ENCODE measurements around the gene TBC1D22B. TPM values are rescaled to one million over a fixed set of nuclear protein-coding genes. Genes with fewer than 3 reads are reported as not detected.

TBC1D22B gene
- total and polyA plus RNA-seq, 9 of the 15 experiments (the other 6 are each of a cell fraction or from before 2014, with no cell fraction given) = 4.8 to 24.2 (median 13.5) TPM

DNA sequence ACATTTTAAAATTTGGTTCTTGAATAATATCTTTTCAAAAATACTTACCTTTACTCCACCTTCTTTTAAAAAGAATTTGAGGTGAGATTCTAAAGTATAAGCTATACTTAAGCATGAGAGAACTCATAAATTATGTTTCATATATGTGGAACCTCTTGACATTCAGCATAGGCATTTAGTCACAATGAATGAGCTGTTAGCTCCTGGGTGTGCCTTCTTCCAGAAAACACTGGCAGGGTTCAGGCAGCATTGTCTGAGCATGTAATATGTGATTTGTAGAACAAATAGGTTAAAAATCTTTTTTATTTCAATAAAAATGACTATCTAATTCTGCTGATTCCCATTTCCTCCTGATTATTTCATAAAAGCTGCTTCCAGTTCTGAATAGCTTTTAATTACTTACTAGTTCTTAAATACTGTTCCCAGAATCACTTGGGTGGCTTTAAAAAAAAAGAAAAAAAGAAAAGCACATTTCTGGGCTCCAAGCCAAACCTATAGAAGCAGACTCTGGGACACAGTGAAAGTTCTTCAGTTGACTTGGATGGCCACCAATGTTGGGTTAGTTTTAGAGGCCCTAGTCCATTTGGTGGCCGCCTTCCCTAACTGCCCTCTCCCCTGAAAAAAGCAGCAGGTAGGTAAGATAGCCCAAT is 116.4 kb downstream of the TBC1D22B start:
- FAIRE-seq (no peak), DNase-seq (ENCODE audit: extremely low read depth in 1 of 4, low spot score in 3 of 4) (no peak), ATAC-seq (no peak)
- TF ChIP-seq NFIC (IDR thresholded peaks at IDR 0.05) (peak; percentile 72), CBFA2T3 (IDR thresholded peaks at IDR 0.05) (no peak), ZNF384 (IDR thresholded peaks at IDR 0.05; ENCODE audit: low read depth, low read length) (0 out of 2 replicates have a peak, but pooled peaks have one; percentile 19)
- ChIA-PET POLR2A (interaction anchor here (0.6 to 1.3 kb wide), 3 partner anchors 12 to 376 kb away, joined by 3 to 5 read pairs (median 3); no protein-coding TSS in a partner anchor), CTCF (ENCODE audit: low intra/inter-chr PET ratio) (interaction anchor here (0.7 kb wide), 1 partner anchor 355 kb away, joined by 3 read pairs; no protein-coding TSS in a partner anchor)
- no peaks in the 10 kb centered on the region; the same call in 1 of the 2 replicates for H4K20me1 ChIP-seq (replicated peaks; ENCODE audit: control insufficient read depth, insufficient read depth, low read length)
- no peaks in the 10 kb centered on the region for H3K79me2 ChIP-seq (ENCODE audit: control insufficient read depth, insufficient read depth, low read length)
- in situ Hi-C loops (cut with MboI) (loop anchor here (25.0 kb wide), 1 partner anchor 1113 kb away; no protein-coding TSS in a partner anchor), intact Hi-C loops (cut with micrococcal nuclease) (no loop called here)
- H3K9me1 ChIP-seq (ENCODE audit: control insufficient read depth, insufficient read depth, low read length) = no peaks in the 10 kb centered on the region
- H3K9ac ChIP-seq (ENCODE audit: insufficient read depth in 1 of 2, low read depth in 2 of 2, low read length in 2 of 2) = no peak overlapping the region
- BruUV-seq (replicated peaks) = no TSS peak
- H3K4me1 ChIP-seq (replicated peaks in 1 of 2; ENCODE audit: control insufficient read depth in 2 of 2, insufficient read depth in 2 of 2, low read length in 2 of 2) = no peaks in the 10 kb centered on the region
- 73% methylated on average over 1 of the region's 1 CpG for WGBS (ENCODE audit: insufficient coverage, low coverage, missing lambda C conversion rate)
- no peak overlapping the region for H3K4me2 ChIP-seq (ENCODE audit: insufficient read depth, low read length)
- no peak overlapping the region for H3K4me3 ChIP-seq
- H2AFZ ChIP-seq (ENCODE audit: low read depth, low read length) = no peak overlapping the region
- H3K27me3 ChIP-seq (ENCODE audit: control insufficient read depth in 2 of 2, insufficient read depth in 2 of 2, low read length in 2 of 2) = no peaks in the 10 kb centered on the region
- H3K27ac ChIP-seq (ENCODE audit: extremely low read depth, low read depth, low read length) = no peak overlapping the region
- peaks cover 86% of the 10 kb centered on the region for H3K36me3 ChIP-seq (ENCODE audit: control insufficient read depth, insufficient read depth, low read length)
- H3K9me3 ChIP-seq (replicated peaks; ENCODE audit: control insufficient read depth, insufficient read depth, low read depth, low read length) = no peaks in the 10 kb centered on the region

DNA sequence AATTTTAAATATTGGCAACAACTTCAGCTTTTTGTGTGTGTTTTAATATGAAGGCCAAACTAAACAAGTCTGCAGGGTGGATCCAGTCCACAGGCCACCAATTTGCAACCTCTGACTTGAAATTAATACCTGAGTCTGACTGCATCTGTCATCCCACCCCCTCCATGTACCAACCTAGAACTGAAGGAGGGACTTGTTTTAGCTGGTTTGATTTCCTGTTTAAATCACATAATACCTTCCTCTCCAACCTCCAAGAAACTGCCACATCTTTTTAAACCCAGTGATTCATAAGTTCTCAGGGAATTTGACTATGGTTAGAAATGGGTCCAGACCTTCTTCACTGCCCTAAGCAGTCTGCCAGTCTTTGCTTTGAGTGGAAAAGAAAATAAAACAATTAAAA is 117.8 kb downstream of the TBC1D22B start:
- no peaks in the 10 kb centered on the region for H3K79me2 ChIP-seq (ENCODE audit: control insufficient read depth, insufficient read depth, low read length)
- TF ChIP-seq HDAC2 (IDR thresholded peaks at IDR 0.05) = no peak
- TF ChIP-seq ZNF217 (CRISPR knock-in tag; IDR thresholded peaks at IDR 0.05) = no peak
- TF ChIP-seq ZNF384 (IDR thresholded peaks at IDR 0.05; ENCODE audit: low read depth, low read length) = no peak
- TF ChIP-seq NFIX (CRISPR knock-in tag; IDR thresholded peaks at IDR 0.05; ENCODE audit: low read depth) = no peak
- no peak for TF ChIP-seq BACH1 (tag; IDR thresholded peaks at IDR 0.05)
- no peak for TF ChIP-seq ZNF24 (IDR thresholded peaks at IDR 0.05)
- no peak for TF ChIP-seq MTA2 (IDR thresholded peaks at IDR 0.05; ENCODE audit: low read depth)
- no peak for TF ChIP-seq ZNF316 (IDR thresholded peaks at IDR 0.05)
- TF ChIP-seq, protein P1, sequence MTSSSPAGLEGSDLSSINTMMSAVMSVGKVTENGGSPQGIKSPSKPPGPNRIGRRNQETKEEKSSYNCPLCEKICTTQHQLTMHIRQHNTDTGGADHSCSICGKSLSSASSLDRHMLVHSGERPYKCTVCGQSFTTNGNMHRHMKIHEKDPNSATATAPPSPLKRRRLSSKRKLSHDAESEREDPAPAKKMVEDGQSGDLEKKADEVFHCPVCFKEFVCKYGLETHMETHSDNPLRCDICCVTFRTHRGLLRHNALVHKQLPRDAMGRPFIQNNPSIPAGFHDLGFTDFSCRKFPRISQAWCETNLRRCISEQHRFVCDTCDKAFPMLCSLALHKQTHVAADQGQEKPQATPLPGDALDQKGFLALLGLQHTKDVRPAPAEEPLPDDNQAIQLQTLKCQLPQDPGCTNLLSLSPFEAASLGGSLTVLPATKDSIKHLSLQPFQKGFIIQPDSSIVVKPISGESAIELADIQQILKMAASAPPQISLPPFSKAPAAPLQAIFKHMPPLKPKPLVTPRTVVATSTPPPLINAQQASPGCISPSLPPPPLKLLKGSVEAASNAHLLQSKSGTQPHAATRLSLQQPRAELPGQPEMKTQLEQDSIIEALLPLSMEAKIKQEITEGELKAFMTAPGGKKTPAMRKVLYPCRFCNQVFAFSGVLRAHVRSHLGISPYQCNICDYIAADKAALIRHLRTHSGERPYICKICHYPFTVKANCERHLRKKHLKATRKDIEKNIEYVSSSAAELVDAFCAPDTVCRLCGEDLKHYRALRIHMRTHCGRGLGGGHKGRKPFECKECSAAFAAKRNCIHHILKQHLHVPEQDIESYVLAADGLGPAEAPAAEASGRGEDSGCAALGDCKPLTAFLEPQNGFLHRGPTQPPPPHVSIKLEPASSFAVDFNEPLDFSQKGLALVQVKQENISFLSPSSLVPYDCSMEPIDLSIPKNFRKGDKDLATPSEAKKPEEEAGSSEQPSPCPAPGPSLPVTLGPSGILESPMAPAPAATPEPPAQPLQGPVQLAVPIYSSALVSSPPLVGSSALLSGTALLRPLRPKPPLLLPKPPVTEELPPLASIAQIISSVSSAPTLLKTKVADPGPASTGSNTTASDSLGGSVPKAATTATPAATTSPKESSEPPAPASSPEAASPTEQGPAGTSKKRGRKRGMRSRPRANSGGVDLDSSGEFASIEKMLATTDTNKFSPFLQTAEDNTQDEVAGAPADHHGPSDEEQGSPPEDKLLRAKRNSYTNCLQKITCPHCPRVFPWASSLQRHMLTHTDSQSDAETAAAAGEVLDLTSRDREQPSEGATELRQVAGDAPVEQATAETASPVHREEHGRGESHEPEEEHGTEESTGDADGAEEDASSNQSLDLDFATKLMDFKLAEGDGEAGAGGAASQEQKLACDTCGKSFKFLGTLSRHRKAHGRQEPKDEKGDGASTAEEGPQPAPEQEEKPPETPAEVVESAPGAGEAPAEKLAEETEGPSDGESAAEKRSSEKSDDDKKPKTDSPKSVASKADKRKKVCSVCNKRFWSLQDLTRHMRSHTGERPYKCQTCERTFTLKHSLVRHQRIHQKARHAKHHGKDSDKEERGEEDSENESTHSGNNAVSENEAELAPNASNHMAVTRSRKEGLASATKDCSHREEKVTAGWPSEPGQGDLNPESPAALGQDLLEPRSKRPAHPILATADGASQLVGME (CRISPR knock-in tag; IDR thresholded peaks at IDR 0.05) = no peak
- TF ChIP-seq POU5F1 (IDR thresholded peaks at IDR 0.05; ENCODE audit: borderline replicate concordance, low read depth, low read length, partially characterized antibody) = no peak

More for the DNA sequence above, 117.8 kb downstream of the TBC1D22B start:
- DNase-seq (ENCODE audit: extremely low read depth in 1 of 4, low spot score in 3 of 4) (no peak), FAIRE-seq (no peak), ATAC-seq (no peak)
- H3K4me2 ChIP-seq (ENCODE audit: insufficient read depth, low read length) = no peak overlapping the region
- POLR2A ChIA-PET = interaction anchor here (1.0 kb wide), 1 partner anchor 22 kb away, joined by 6 read pairs; the partner anchor contains the start of gene RNF8
- BruUV-seq (replicated peaks) = no TSS peak
- in situ Hi-C loops (cut with MboI) (no loop called here), intact Hi-C loops (cut with micrococcal nuclease) (no loop called here)
- H3K9me3 ChIP-seq (replicated peaks; ENCODE audit: control insufficient read depth, insufficient read depth, low read depth, low read length) = no peaks in the 10 kb centered on the region
- no peaks in the 10 kb centered on the region for H3K4me1 ChIP-seq (replicated peaks in 1 of 2; ENCODE audit: control insufficient read depth in 2 of 2, insufficient read depth in 2 of 2, low read length in 2 of 2)
- no peak overlapping the region for H2AFZ ChIP-seq (ENCODE audit: low read depth, low read length)
- H3K27me3 ChIP-seq (ENCODE audit: control insufficient read depth in 2 of 2, insufficient read depth in 2 of 2, low read length in 2 of 2) = no peaks in the 10 kb centered on the region
- CTCF ChIA-PET (ENCODE audit: low intra/inter-chr PET ratio) = no interaction called here
- H3K4me3 ChIP-seq = no peak overlapping the region
- H3K9ac ChIP-seq (ENCODE audit: insufficient read depth in 1 of 2, low read depth in 2 of 2, low read length in 2 of 2) = no peak overlapping the region
- H3K27ac ChIP-seq (ENCODE audit: extremely low read depth, low read depth, low read length) = no peak overlapping the region
- H3K9me1 ChIP-seq (ENCODE audit: control insufficient read depth, insufficient read depth, low read length) = no peaks in the 10 kb centered on the region
- peaks cover 81% of the 10 kb centered on the region for H3K36me3 ChIP-seq (ENCODE audit: control insufficient read depth, insufficient read depth, low read length)
- H4K20me1 ChIP-seq (replicated peaks; ENCODE audit: control insufficient read depth, insufficient read depth, low read length) = no peaks in the 10 kb centered on the region; the same call in 1 of the 2 replicates
